Gastroesophageal sphincter (tissue), 3 donors: ENCODE results near the gene UBQLN4.

Experiments
- CTCF ChIP-seq, 4 experiments: fragments of 200-600 bp in 2 of 4; fragments of 450-650 bp in 2 of 4; sonication (generic) in 1 of 4; IDR thresholded peaks; one replicate each; pipeline ENCODE4 v1.5.1; 2017 to 2019; ENCODE audit warnings: antibody characterized with exemption in 4 of 4, mild to moderate bottlenecking in 2 of 4, moderate library complexity in 2 of 4
- EP300 ChIP-seq: sonication (generic); formaldehyde crosslinking; IDR thresholded peaks from one replicate; pipeline ENCODE4 v1.6.1; 2017; ENCODE audit warnings: antibody characterized with exemption, mild to moderate bottlenecking

- TF ChIP-seq CTCF (IDR thresholded peaks at IDR 0.05), result no peak
- TF ChIP-seq EP300, result no peak
These were observed 11.6 kb upstream of the UBQLN4 start for GRCh38 chr1:156065212-156065611.
